Fibroblast of the aortic adventitia (primary cell): ENCODE data around the gene CFB. TPM values are rescaled to one million over a fixed set of nuclear protein-coding genes. Genes with fewer than 3 reads are reported as not detected.

Source experiments
- DNase-seq: peaks from one replicate; pipeline ENCODE4 v3.0.0-alpha.2; 2010; ENCODE audit warnings: low read depth
- H3K4me3 ChIP-seq: 2 replicates; pipeline ENCODE4 v1.5.1; 2011; ENCODE audit warnings: low read depth, mild to moderate bottlenecking, control low read depth, low read length, moderate library complexity
- CTCF ChIP-seq: IDR thresholded peaks from 2 replicates; pipeline ENCODE4 v1.5.1; 2011; ENCODE audit warnings: mild to moderate bottlenecking, low read length, control low read depth, inconsistent platforms; ENCODE audit not compliant: insufficient read depth
- total RNA-seq: library from RNA; depleted of rRNA; stranded (reverse); fragments of >200 nt; gene quantifications from 2 replicates; pipeline ENCODE4 v1.2.3, GENCODE V29; 2012; ENCODE audit warnings: low replicate concordance

Gene CFB
- total RNA-seq, 1 donor: 39.1 TPM

GRCh38 chr6:31899882-31900722, 45.8 kb upstream of the CFB start:
- TF ChIP-seq CTCF: no peak
- DNase-seq: no peak
- no peak overlapping the region for H3K4me3 ChIP-seq

GRCh38 chr6:31900917-31901414, 44.9 kb upstream of the CFB start:
- no peak for TF ChIP-seq CTCF
- no peak for DNase-seq
- peak overlapping the region; percentile 74 for H3K4me3 ChIP-seq

- TF ChIP-seq CTCF: no peak
- peak overlapping the region; percentile 74 for H3K4me3 ChIP-seq
- DNase-seq: peak; percentile 45
Observed at GRCh38 chr6:31901415-31901952, 44.4 kb upstream of the CFB start.

- H3K4me3 ChIP-seq: peak within 1 kb of the TSS; percentile 74
- TF ChIP-seq CTCF: peak; percentile 16
- DNase-seq: peak; percentile 96
Observed at GRCh38 chr6:31901953-31902643, 43.8 kb upstream of the CFB start, which contains the start of gene ZBTB12. Gene ZBTB12, minus strand, starts transcription at chr6:31902086. Its CDS starts 781 bp downstream, at chr6:31901305.

GRCh38 chr6:31903957-31904356, 41.9 kb upstream of the CFB start:
- no peak for TF ChIP-seq CTCF
- DNase-seq: peak; percentile 78

GRCh38 chr6:31905041-31905440, 40.9 kb upstream of the CFB start:
- DNase-seq: no peak
- H3K4me3 ChIP-seq: no peak overlapping the region
- no peak for TF ChIP-seq CTCF

More at GRCh38 chr6:31903957-31904356, 41.9 kb upstream of the CFB start:
- H3K4me3 ChIP-seq: no peak overlapping the region
